ENCODE measurements around the gene CD4.
A peak's percentile ranks its signal among the peaks of the same experiment; 100 is the strongest.
"Not testable (repeated sequence)": the region's sequence is repeated elsewhere in the genome, so short reads cannot be mapped to it uniquely, and the experiment has no call there.

CD4 gene

GRCh38 chr12:6788972-6789924 is at the start of gene CD4:
TSS of gene CD4 (plus strand) at chr12:6789528. CDS start at chr12:6800139, 10,611 bp downstream.
- DNase-seq (ENCODE audit: low spot score), result no peak

DNA sequence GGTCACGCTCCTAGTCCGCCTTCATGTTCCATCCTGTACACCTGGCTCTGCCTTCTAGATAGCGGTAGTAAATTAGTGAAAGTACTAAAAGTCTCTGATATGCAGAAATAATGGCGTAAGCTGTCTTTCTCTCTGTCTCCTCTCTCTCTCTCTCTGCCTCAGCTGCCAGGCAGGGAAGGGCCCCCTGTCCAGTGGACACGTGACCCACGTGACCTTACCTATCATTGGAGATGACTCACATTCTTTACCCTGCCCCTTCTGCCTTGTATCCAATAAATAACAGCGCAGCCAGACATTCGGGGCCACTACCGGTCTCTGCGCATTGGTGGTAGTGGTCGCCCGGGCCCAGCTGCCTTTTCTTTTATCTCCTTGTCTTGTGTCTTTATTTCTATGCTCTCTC is 47.2 kb upstream of the CD4 start:
- DNase-seq (ENCODE audit: low spot score), result not testable (repeated sequence)

DNA sequence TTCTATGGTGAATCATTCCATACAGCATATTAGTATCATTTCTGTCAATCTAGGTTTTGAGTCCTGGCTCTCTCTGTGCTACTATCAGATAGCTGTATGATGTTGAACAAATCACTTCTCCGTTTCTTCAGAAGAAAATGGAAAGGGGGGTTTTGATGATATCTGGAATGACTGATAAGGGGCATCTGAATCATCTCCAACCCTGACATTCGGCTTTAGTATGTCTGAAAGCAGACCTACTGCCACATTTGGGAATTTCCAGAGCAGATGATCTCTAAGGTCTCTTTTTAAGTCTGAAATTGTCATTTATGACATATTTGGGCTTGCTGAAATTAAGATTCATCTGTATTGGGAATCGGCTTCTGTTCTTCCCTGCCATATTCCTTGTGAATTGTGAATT is 46.5 kb upstream of the CD4 start:
- DNase-seq (ENCODE audit: low spot score), result no peak

- DNase-seq (ENCODE audit: low spot score), result not testable (repeated sequence)
Measured at GRCh38 chr12:6743300-6743699, 46.0 kb upstream of the CD4 start.

DNA sequence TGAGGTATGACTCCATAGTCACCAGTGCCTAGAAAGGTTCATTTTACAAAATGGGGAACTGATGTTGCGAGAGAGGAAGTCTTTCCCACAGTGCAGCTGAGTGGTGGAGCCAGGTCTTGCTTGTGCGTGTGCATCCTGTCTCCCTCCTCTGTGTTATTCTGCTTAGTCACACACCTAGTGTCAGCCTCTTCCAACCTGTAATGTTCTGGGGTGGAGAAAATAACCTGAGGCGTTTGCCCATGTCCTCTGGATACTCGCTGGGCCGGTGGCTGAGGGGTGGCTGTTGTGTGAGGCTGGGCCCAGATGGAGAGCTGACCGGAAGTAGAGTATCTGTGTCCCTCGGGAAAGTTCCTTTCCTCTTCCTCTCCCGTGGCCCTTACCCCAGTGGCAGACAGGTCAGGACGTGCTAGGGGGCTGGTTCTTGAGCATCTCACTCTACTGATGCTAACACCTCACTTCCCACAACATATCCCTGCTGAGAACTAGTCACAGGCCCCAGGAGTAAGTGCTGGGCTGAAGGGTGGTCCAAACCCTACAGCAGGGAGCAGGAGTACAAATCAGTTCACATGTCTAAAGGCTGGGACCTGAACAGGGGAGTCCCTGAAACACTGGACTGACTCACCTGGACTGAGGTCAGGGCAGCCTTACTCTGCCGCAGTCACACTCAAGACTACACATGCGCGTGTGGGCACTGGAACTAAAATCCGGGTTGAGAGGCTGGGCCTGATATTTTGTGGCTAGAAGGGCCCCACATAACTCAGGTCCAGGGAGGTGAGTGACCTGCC is 43.4 kb upstream of the CD4 start:
- DNase-seq (ENCODE audit: low spot score), result no peak

GRCh38 chr12:6747216-6747615 is 42.1 kb upstream of the CD4 start:
- no peak for DNase-seq (ENCODE audit: low spot score)

- no peak for DNase-seq (ENCODE audit: low spot score)
Measured at GRCh38 chr12:6748761-6749160, 40.6 kb upstream of the CD4 start.

- no peak for DNase-seq (ENCODE audit: low spot score)
Measured at GRCh38 chr12:6750506-6750905, 38.8 kb upstream of the CD4 start.

GRCh38 chr12:6751767-6752166 is 37.6 kb upstream of the CD4 start:
- no peak for DNase-seq (ENCODE audit: low spot score)

DNA sequence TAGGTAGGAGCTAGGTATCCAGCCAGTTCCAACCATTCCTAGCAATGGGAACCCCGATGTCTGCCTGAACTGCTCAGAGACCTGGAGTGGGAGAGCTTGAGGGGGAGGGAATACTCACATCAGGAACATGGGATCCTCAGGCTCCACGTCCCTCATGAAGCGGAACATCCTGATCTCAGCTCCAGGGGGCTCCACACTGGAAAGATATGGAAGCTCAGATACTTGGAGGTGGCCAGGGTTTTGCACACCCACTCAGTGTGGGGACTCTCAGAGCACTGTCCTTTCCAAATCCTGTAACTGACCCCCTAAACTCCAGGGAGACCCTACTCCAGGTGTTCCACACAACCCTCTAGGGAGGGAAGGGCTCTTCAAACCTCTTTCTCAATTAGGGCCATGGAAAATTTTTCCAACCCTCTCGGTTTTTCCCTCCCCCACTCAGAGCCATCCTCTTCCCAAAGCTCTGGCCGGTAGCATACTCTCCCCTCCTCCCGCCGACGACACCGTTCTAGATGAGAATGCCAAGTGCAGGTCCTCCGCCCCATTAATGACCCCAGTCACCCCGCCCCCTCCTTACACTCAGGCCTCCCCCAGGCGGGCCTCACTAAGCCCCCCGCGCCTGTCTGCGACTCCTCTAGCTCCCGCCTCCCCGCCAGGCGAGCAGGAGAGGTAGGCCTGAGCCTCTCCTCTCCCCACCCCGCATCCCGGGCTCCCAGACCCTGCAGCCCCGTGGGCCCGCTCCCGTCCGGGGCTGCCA is 37.0 kb upstream of the CD4 start:
- DNase-seq (ENCODE audit: low spot score), result peak; percentile 67

- DNase-seq (ENCODE audit: low spot score), result peak; percentile 99
Measured at GRCh38 chr12:6752921-6753771, 36.2 kb upstream of the CD4 start, which contains the start of gene MLF2. TSS of gene MLF2 (minus strand) at chr12:6753141. CDS start at chr12:6752334, 807 bp downstream.

- DNase-seq (ENCODE audit: low spot score), result no peak
Measured at GRCh38 chr12:6753772-6754356, 35.5 kb upstream of the CD4 start.

- no peak for DNase-seq (ENCODE audit: low spot score)
Measured at GRCh38 chr12:6754411-6754810, 34.9 kb upstream of the CD4 start.

DNA sequence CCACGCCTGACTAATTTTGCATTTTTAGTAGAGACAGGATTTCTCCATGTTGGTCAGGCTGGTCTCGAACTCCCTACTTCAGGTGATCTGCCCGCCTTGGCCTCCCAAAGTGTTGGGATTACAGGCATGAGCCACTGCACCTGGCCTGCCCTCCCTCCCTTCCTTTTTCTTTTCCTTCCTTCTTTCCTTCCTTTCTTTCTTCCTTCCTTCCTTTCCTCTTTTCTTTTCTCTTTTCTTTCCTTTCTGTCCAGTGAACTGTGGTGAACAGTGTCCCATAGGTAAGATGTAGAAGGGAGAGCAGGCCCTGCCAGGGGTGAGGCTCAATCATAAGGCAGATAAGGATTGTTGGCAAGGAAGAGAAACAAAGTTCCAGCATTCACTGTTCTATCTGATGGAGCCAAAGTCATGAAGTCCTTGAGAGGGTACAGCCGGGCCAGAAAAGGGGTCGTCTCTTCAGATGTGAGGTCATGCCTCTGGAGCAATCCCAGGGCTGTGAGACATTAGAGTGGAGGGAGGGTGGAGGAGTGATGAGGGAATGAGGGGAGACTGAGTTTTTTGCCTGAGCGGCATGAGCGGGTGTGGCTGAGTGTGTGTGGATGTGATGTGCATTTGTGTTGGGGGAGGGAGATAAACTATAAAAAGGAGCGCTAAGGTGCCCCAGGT is 32.2 kb upstream of the CD4 start:
- no peak for DNase-seq (ENCODE audit: low spot score)

GRCh38 chr12:6758506-6759095 is 30.7 kb upstream of the CD4 start:
- no peak for DNase-seq (ENCODE audit: low spot score)

GRCh38 chr12:6759741-6760140 is 29.6 kb upstream of the CD4 start:
- no peak for DNase-seq (ENCODE audit: low spot score)

DNA sequence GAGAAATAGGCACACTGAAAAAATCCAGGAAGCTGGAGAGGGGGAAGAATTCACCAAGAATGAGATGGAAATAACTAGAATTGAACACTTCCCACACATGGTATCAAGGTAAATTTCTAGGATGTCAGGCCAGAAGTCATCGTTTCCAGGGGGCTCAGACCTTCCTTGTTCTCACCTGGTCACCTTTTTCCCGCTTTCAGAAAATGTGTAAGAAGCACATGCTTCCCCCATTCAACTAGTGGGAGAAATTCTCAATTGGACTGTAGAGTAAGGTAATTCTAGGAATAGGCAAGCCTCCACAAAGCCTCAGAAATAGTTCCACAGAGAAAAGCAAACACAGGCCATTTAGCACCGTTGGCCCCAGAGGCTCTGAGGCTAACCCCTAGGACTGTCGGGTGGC is 25.9 kb upstream of the CD4 start:
- no peak for DNase-seq (ENCODE audit: low spot score)

DNA sequence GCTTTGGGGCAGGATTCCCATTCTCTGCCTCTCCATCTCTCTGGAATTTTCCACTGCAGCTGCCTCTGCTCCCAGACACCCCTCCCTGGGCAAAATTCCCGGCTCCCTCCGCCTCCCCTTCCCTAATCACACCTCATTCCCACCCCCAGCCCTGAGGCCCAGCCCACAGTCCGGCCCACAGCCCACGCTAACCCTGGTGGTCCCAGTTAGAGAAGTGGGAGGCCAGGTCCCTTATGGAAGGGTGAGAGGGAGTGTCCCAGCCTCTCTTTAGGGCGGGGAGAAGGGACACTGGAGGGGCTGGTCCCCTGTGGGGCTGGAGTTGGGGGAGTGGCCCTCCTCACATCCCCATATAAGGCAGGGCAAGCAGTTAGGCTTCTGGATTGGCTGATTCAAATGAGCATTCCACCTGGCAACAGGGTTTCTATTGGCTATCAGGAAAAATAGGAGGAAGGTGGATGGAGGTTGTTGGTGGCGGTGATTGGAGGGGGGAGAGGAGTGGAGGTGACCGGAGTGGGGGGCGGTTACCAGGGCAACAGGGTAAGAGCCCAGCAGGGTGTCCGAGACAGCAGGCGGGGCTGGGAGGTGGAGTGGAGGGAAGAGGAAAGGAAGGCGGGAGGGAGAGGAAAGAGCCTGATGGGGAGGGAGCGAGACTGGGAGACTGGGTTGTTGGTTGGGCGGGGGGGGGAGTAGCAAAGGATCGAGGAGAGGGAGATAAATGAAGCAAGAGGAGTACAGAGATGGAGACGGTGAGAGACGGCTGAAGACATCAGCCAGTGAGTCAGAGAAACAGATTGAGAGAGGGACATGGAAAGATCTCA is 25.1 kb upstream of the CD4 start:
- peak; percentile 98 for DNase-seq (ENCODE audit: low spot score)

DNA sequence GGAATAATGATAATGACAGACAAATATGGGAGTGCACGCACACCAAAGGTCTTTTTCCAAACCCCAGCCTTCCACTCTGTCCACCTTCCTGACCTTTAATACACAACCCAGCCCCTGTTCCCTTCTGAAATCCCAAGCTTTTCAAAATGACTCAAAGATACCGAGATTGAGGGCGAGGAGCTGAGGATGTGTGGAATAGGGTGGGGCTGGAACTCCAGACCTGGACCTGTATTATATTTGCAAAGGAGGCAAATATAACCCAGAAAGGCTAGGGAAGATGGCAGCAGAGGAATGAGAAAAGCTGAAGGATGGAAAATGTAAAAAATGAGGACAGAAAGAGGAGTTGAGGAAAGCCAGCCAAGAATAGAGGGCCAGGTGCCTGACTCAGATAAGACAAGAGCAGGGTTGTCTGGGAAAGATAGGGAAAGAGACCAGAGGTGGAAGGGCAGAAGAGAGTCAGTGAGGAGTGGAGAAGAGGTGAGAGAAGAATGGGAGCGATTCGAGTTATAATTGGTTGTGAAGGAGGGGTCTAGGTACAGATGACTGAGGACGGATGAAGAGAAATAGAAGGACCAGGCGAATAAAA is 24.2 kb upstream of the CD4 start:
- DNase-seq (ENCODE audit: low spot score), result no peak
